ENCODE results near the gene DCTN5.

Gene DCTN5

DNA sequence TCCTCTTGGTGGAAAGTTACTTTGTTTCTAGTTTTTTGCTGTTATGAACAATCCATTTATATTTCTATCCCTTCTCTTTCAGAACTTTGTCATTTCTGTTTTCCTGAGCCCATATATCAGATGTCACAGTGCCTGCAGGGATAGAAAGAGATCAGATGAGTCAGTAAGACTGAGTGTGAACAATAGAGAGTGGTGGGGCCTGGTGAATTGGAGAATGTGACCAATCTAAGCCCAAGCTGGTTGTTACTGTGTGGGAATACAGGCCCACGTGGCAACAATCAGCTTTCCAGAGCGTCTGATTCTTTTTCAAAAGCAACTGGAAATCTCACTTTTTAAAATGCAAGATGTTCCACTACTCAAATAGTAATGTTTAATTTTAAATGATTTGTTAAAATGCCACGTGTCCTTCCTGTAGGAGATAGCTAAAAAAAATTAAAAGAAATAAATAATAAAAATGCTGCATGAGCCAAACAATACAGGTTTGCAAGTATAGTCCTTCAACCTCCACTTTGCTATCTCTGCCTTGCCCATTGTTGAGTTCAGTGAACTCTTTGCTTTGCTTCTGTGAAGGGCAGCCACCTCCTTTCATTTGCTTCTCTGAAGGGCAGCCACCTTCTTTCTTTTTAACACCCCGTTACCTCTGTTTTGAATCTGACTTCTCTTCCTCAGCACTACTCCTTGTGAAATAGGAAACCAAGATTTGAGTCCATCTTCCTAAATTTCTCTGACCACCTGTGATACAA is 9.6 kb downstream of the DCTN5 start:
- no peak overlapping the region for H3K4me2 ChIP-seq (ENCODE audit: low read length)
- H3K4me3 ChIP-seq (ENCODE audit: low read depth, low read length), result no peak overlapping the region
- no peak overlapping the region for H3K9ac ChIP-seq
- H2AFZ ChIP-seq, result no peak overlapping the region
- no peaks in the 10 kb centered on the region for H3K4me1 ChIP-seq
- no peaks in the 10 kb centered on the region for H3K36me3 ChIP-seq (ENCODE audit: control insufficient read depth, insufficient read depth, low read length)
- H3K9me3 ChIP-seq (ENCODE audit: control insufficient read depth, low read length), result no peaks in the 10 kb centered on the region
- H3K27me3 ChIP-seq (ENCODE audit: control insufficient read depth, insufficient read depth, low read length), result no peaks in the 10 kb centered on the region
- H3K27ac ChIP-seq, result no peak overlapping the region
- H3K79me2 ChIP-seq, result peaks cover 32% of the 10 kb centered on the region
- TF ChIP-seq, protein P1, sequence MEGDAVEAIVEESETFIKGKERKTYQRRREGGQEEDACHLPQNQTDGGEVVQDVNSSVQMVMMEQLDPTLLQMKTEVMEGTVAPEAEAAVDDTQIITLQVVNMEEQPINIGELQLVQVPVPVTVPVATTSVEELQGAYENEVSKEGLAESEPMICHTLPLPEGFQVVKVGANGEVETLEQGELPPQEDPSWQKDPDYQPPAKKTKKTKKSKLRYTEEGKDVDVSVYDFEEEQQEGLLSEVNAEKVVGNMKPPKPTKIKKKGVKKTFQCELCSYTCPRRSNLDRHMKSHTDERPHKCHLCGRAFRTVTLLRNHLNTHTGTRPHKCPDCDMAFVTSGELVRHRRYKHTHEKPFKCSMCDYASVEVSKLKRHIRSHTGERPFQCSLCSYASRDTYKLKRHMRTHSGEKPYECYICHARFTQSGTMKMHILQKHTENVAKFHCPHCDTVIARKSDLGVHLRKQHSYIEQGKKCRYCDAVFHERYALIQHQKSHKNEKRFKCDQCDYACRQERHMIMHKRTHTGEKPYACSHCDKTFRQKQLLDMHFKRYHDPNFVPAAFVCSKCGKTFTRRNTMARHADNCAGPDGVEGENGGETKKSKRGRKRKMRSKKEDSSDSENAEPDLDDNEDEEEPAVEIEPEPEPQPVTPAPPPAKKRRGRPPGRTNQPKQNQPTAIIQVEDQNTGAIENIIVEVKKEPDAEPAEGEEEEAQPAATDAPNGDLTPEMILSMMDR (IDR thresholded peaks at IDR 0.05), result no peak

DNA sequence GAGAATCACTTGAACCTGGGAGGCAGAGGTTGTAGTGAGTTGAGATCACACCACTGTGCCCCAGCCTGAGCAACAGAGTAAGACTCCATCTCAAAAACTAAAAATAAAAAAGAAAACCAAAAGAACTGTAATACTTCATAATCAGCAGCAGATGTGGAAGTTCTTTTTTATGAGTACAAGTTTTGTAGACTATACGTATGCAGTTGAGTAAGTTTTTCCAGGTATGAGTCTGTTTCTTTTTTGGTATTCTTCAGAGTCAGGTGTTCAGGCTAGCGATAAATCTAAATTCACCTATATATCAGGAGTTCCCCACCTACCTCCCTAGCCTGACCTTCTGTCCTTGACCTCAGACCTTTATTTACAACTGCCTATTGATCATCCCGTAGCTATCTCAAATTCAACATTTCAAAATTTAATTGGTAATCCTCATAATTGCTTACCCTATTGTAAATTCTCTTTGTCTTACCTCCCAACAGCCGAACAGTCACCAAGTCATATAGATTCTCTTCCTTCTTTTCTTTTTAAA is 10.7 kb downstream of the DCTN5 start:
- TF ChIP-seq, protein P1 (IDR thresholded peaks at IDR 0.05), result no peak
- H3K36me3 ChIP-seq (ENCODE audit: control insufficient read depth, insufficient read depth, low read length), result no peaks in the 10 kb centered on the region
- H3K27ac ChIP-seq, result no peak overlapping the region
- H3K9ac ChIP-seq, result no peak overlapping the region
- peaks cover 27% of the 10 kb centered on the region for H3K79me2 ChIP-seq
- no peaks in the 10 kb centered on the region for H3K27me3 ChIP-seq (ENCODE audit: control insufficient read depth, insufficient read depth, low read length)
- no peak overlapping the region for H2AFZ ChIP-seq
- no peaks in the 10 kb centered on the region for H3K4me1 ChIP-seq
- no peak overlapping the region for H3K4me2 ChIP-seq (ENCODE audit: low read length)
- no peak overlapping the region for H3K4me3 ChIP-seq (ENCODE audit: low read depth, low read length)
- H3K9me3 ChIP-seq (ENCODE audit: control insufficient read depth, low read length), result no peaks in the 10 kb centered on the region

DNA sequence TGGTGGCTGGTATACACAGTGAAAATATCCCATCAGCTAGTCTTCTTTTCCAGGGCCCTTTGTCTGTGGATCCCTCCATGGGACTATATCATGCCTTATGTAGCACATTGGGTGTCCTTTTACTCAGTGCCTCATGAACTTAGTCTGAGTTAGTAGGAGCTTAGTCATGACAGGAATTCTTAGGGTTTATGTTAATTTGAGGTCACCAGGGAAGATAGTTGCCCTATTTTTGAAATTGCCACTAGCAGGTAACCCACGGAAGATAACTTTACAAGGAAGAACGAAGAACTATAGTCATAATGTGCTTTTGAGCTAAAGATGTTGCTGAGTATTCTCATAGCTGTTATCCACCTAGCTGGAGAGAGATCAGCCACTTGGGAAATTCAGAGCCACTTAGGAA is 22.7 kb downstream of the DCTN5 start:
- Histone ChIP-seq H3K4me1 (no peaks in the 10 kb centered on the region), H3K27ac (no peak overlapping the region)

DNA sequence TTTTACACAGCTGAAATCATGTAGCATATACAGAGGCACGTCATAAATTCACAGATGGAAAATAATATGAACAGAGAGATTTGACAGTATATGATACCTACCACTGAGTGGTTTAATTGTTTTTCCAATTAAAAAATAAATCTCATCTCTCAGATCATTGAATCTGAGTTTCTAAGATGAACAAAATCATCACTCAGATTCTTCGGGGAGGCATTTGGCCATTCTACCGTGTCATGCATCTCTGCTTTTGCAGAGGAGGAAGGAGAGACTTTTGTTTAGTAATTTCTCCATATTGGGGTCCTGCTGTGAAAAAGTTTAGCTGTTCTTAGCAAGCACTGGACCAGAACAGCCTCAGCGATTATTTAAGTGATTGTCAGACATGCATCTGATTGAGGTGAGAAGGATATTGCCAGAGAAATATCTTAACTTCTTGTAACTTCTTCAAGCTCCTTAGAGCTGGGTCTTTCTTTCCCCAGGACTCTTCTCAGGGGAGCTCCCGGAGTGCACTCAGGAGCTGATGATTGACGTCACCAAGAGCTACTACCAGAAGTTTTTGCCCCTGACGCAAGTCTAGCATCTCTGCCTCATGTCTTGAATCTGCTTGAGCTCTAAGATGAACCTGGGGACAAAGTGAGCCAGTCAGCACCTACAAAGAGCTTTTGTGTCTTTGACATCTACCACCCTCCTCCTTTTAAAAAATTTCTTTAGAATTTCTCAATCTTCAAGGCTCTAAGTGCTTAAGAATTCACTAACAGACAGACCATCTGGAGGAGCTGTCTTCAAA is 25.5 kb downstream of the DCTN5 start:
- H3K27me3 ChIP-seq (ENCODE audit: control insufficient read depth, insufficient read depth, low read length), result no peaks in the 10 kb centered on the region
- no peaks in the 10 kb centered on the region for H3K4me1 ChIP-seq
- H3K4me3 ChIP-seq (ENCODE audit: low read depth, low read length), result no peak overlapping the region
- H2AFZ ChIP-seq, result no peak overlapping the region
- no peak overlapping the region for H3K27ac ChIP-seq
- no peaks in the 10 kb centered on the region for H3K36me3 ChIP-seq (ENCODE audit: control insufficient read depth, insufficient read depth, low read length)
- H3K9ac ChIP-seq, result no peak overlapping the region
- H3K9me3 ChIP-seq (ENCODE audit: control insufficient read depth, low read length), result no peaks in the 10 kb centered on the region
- TF ChIP-seq, protein P1 (IDR thresholded peaks at IDR 0.05), result no peak
- H3K4me2 ChIP-seq (ENCODE audit: low read length), result no peak overlapping the region
- H3K79me2 ChIP-seq, result no peaks in the 10 kb centered on the region

More for the DNA sequence above, 22.7 kb downstream of the DCTN5 start:
- no peak overlapping the region for H2AFZ ChIP-seq
- H3K9me3 ChIP-seq (ENCODE audit: control insufficient read depth, low read length), result no peaks in the 10 kb centered on the region
- H3K4me2 ChIP-seq (ENCODE audit: low read length), result no peak overlapping the region
- H3K4me3 ChIP-seq (ENCODE audit: low read depth, low read length), result no peak overlapping the region
- H3K79me2 ChIP-seq, result no peaks in the 10 kb centered on the region
- H3K36me3 ChIP-seq (ENCODE audit: control insufficient read depth, insufficient read depth, low read length), result no peaks in the 10 kb centered on the region
- H3K27me3 ChIP-seq (ENCODE audit: control insufficient read depth, insufficient read depth, low read length), result no peaks in the 10 kb centered on the region
- H3K9ac ChIP-seq, result no peak overlapping the region
- TF ChIP-seq, protein P1 (IDR thresholded peaks at IDR 0.05), result no peak
